GM12891 (cell line): Measurements from ENCODE around the gene IL27RA.

Experiments
- PAX5 ChIP-seq: IDR thresholded peaks from 2 replicates; pipeline ENCODE4 v1.6.1; 2011; ENCODE audit warnings: low read length, moderate library complexity, mild to moderate bottlenecking; ENCODE audit not compliant: insufficient read depth, severe bottlenecking
- POLR2A ChIP-seq: IDR thresholded peaks from 2 replicates; pipeline ENCODE4 v1.6.1; 2011; ENCODE audit warnings: low read depth, low read length, control low read depth
- POLR2AphosphoS5 ChIP-seq: IDR thresholded peaks from 2 replicates; pipeline ENCODE4 v1.6.1; 2011; ENCODE audit warnings: low read depth, low read length, control low read depth
- POU2F2 ChIP-seq: IDR thresholded peaks from 2 replicates; pipeline ENCODE4 v1.6.1; 2011; ENCODE audit warnings: low read depth, mild to moderate bottlenecking, control low read depth, low read length, moderate library complexity
- TAF1 ChIP-seq: IDR thresholded peaks from 2 replicates; pipeline ENCODE4 v1.6.1; 2011; ENCODE audit warnings: low read depth, low read length, control low read depth

DNA sequence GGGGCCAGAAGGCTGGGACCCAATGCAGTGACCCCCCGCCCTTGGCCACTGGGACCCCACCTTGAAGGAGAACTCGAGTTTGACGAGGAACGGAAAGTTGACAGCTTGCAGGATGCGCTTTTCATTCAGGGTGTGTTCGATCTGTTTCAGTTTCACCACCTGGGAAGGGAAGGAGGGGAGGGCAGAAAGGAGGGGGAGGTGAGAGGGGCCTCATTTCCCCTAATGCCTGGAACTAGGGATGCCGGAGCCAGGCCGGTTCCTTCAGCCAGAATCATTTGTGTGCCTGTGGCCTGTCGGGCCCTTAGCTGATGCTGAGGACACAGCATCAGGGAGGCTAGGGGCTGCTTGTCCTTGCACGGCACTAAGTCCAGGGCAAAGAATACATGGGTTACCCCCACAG lies 71.2 kb downstream of the IL27RA start:
- TF ChIP-seq POLR2AphosphoS5 (no peak), POLR2A (no peak), TAF1 (no peak), POU2F2 (no peak), PAX5 (no peak)
